Jurkat, Clone E6-1 (cell line): ENCODE measurements around the gene UIMC1.

Experiments
- DNase-seq: peaks from one replicate; pipeline ENCODE4 v3.0.0-alpha.2; 2011; ENCODE audit warnings: low read depth, low spot score
- H3K4me3 ChIP-seq: 2 replicates; pipeline ENCODE4 v1.5.1; 2011; ENCODE audit warnings: mild to moderate bottlenecking, low read length, control low read depth, moderate library complexity

Gene UIMC1

DNA sequence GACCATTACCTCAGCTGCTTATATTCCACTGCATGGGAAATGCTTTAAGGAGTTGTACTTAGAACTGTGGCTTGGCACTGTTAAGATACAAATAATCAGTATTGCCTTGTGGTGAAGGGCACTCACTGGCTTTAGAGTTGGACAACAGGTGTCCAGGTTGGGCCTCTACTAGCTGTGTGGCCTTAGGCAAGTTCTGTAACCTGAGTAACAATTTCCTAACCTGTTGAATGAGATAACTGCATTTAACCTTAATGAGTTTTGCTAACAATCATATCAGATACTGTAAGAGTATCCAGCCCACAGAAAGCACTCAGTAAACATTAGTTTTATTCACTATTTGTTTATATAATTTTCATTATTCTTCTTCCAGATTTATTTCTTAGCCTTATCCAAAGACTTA, 90.2 kb downstream of the UIMC1 start:
- DNase-seq: no peak
- no peak overlapping the region for H3K4me3 ChIP-seq

- no peak overlapping the region for H3K4me3 ChIP-seq
- no peak for DNase-seq
These were observed 90.7 kb downstream of the UIMC1 start for GRCh38 chr5:176915906-176916305.

DNA sequence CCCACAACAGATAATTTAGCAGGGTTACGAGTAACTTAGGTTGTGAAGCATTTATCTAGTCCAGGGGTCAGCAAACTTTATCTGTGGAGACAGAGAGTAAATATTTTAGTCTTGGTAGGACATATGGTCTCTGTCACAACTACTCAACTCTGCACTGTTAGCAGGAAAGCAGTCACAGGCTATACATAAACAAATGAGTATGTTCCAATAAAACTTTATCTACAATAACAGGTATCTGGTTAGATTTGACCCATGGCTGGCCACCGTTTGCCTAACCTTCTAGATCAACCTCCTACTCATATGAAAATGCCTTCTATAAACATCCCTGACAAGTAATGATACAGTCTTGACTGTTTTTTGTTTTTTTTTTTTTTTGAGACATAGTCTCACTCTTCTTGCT, 94.5 kb downstream of the UIMC1 start:
- no peak overlapping the region for H3K4me3 ChIP-seq
- no peak for DNase-seq

GRCh38 chr5:176908675-176909368, 97.8 kb downstream of the UIMC1 start:
- DNase-seq: no peak
- no peak overlapping the region for H3K4me3 ChIP-seq

DNA sequence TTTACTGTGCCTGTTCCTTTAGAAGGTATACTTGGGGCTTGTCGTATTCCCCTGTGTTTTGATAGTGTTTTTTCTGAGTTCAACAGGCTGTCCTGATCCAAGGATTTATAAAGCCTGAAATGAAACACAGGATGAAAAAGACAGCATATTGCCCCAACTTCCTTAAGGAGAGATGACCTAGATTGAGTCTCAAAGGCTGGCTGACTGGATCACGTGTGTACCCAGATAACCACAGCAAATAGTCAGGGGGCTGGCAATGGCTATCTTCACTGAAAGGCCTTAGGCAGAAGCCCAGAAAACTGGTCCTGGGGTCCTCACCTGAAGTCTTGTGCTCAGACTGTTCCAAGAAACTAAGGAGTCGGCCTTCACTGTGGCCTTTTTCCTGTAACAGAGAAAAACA, 99.8 kb downstream of the UIMC1 start:
- DNase-seq: no peak
- no peak overlapping the region for H3K4me3 ChIP-seq

GRCh38 chr5:176906126-176906525, 100.5 kb downstream of the UIMC1 start:
- no peak for DNase-seq
- no peak overlapping the region for H3K4me3 ChIP-seq

DNA sequence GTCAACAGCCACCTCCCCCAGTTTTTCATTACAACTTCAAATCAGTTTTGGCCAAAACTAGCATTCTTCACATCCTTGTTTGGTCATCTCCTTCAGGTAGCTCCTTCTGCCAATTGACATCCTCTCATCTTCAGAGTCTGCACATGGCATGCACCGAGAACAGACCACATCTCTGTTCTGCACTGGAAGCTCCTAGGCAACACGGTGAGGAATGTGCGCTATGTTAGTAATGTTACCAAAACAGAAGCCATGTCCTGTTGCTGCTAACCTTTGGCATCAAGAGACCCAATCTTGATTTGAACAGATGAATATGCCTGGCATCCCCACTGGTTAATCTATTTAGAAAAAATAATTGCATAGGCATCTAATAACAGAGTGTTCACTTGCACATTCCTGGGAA, 102.3 kb downstream of the UIMC1 start:
- H3K4me3 ChIP-seq: no peak overlapping the region
- DNase-seq: no peak

GRCh38 chr5:176902911-176903664, 103.5 kb downstream of the UIMC1 start:
- H3K4me3 ChIP-seq: no peak overlapping the region
- no peak for DNase-seq

DNA sequence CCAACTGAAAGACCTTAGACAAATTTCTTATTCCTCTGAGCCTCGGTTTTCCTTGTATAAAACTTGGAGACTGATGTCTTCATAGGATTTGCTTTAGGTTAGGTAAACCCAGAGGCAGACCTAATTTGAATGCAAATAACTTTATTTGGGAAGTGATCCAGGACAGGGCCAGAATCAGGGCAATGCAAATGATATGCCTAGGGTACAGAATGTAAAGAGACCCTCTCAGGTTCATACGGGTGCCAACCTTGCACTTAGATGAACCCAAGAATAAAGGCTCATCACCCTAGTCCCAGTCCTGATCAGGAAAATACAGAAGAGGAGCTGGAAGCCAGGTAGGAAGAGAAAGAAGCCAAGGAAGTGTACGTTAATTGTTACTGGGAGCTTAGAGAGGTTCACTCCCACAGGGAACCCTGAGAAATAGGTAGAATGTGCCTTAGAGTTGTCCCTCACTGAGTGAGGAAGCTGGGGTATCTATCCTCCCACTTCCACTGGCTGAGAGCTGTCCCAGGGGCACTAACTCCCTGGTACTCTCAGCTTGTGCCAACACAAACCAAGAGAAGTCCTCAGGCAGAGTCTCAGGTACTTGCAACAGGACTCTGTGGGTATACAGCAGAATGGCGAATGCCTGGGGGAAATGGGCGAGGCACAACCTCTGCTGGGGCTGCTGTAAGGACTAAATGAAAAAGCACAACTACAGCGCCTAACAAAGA, 104.3 kb downstream of the UIMC1 start:
- H3K4me3 ChIP-seq: no peak overlapping the region
- DNase-seq: no peak

- no peak overlapping the region for H3K4me3 ChIP-seq
- DNase-seq: no peak
These were observed 105.1 kb downstream of the UIMC1 start for GRCh38 chr5:176901260-176902101.

GRCh38 chr5:176900780-176901204, 105.8 kb downstream of the UIMC1 start:
- no peak overlapping the region for H3K4me3 ChIP-seq
- DNase-seq: no peak

DNA sequence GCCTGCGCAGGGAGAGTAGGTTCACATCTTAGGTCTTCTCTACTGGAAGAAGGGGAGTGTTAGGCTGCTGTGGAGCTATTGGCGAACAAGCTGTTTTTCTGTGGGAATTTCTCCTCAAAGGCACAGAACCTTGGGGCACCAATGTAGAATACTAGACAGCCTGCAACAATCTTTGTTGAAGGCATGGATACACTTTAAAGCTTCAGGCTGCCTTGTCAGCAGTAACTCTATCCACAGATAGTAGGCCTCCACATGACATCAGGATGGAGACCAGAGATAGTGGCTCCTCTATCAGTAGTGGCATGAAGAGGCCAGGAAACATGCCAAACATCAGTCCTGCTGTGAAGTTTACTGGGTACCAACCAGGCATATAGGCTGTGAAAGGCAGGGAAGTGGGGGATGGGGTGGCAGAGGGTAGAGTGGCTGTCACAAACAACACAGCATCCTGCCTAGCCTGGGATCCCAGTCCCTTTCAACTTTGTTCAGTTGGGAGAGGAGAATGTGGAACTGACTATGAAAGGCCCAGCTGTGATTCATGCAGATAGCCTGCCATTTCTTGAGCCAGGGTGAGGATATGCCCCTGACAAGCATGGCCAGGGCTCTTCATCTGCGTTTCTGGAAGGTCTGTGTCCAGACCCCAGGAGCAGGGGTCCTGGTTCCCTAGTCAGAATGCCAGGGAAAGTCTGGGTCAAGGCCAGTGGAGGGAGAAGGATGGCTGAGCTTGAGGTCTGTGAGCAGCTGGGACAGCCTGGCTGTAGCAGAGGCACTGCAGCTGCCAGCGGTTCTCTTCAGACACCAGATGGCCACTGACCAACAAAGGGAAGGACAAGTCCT, 106.4 kb downstream of the UIMC1 start:
- no peak overlapping the region for H3K4me3 ChIP-seq
- DNase-seq: no peak

- no peak within 1 kb of the TSS for H3K4me3 ChIP-seq
- DNase-seq: no peak
These were observed 107.2 kb downstream of the UIMC1 start, which contains the start of gene HK3 for GRCh38 chr5:176899296-176899891. TSS of gene HK3 (minus strand) at chr5:176899346. CDS start at chr5:176896159, 3,187 bp downstream.

DNA sequence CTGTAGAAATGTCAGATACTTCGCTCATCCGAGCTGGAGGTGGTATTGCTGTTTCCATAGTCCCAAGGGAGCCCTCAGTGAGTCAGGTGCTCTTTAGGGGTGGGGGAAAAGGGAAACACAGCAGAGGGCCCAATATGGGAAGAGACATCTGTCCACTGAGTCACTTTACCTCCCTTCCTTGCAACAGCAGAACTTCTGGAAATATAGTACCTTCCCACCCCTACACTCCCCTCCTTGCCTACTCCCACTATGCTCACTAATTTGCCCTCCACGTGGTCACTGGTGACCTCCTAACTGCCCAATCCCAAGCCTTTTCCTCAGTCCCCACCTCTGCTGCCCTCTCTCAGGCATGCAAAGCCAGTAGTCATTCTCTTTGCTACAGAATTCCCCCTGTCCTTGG, 109.3 kb downstream of the UIMC1 start:
- no peak for DNase-seq
- H3K4me3 ChIP-seq: no peak overlapping the region

DNA sequence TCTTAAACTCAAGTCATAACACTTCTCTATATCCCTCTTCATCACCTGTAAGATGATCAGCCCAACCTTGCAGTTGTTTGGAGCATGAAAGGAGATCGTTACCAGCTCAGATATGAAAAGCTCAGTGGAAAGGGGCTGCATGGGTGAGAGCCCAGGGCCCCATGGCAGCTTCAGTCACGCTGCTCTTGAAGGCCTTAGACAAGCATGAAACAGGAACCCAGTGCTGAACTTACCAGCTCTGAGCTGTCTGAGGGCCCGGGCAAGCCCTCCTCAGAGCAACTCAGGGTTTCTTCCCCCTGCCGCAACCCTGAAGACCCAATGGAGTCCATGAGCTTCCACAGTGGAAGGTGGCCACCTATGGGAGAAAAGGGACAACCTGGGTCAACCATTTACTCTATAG, 110.7 kb downstream of the UIMC1 start:
- no peak overlapping the region for H3K4me3 ChIP-seq
- DNase-seq: no peak

GRCh38 chr5:176894298-176894697, 112.3 kb downstream of the UIMC1 start:
- H3K4me3 ChIP-seq: no peak overlapping the region
- DNase-seq: no peak

DNA sequence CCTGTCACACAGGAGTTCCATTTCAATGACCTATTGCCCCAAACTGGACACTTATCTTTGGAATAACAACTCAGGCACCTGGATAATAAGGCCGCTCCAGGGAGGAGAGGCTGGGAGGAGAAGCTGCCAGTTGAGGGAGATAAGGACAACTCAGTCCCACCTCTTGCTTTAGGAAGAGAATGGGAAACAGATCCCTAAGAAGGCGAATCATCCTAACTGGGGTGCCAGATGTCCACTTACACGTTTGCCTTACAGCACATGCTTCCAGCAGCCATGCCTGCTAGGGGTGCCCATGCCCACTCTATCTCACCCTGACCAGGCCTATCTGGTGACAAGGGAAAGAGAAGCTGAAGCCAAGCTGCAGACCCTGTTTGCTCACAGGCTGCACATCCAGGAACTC, 113.9 kb downstream of the UIMC1 start:
- H3K4me3 ChIP-seq: no peak overlapping the region
- DNase-seq: no peak

- DNase-seq: no peak
- no peak overlapping the region for H3K4me3 ChIP-seq
These were observed 115.1 kb downstream of the UIMC1 start for GRCh38 chr5:176891331-176891958.
